HFFc6 (cell line): Measurements from ENCODE around the gene SUGCT. TPM values are rescaled to one million over a fixed set of nuclear protein-coding genes. Genes with fewer than 3 reads are reported as not detected.

ENCODE experiments used
- DNase-seq: peaks from one replicate; pipeline ENCODE4 v3.0.0-alpha.2; 2018
- H3K27ac Mint-ChIP-seq: 2 replicates; pipeline ENCODE4 v1.8.0; 2020; ENCODE audit warnings: mild to moderate bottlenecking, mixed read lengths
- H3K27me3 Mint-ChIP-seq: 2 replicates; pipeline ENCODE4 v1.8.0; 2021; ENCODE audit warnings: mild to moderate bottlenecking, moderate library complexity, mixed read lengths; ENCODE audit not compliant: insufficient read depth
- H3K36me3 Mint-ChIP-seq: 2 replicates; pipeline ENCODE4 v1.8.0; 2021; ENCODE audit warnings: low read depth, mixed read lengths
- H3K4me1 Mint-ChIP-seq: 2 replicates; pipeline ENCODE4 v1.8.0; 2020; ENCODE audit warnings: low read depth, mixed read lengths
- H3K4me3 Mint-ChIP-seq: 2 replicates; pipeline ENCODE4 v1.8.0; 2020; ENCODE audit warnings: mild to moderate bottlenecking, moderate library complexity, mixed read lengths
- H3K9me3 Mint-ChIP-seq: 2 replicates; pipeline ENCODE4 v1.8.0; 2020; ENCODE audit warnings: mild to moderate bottlenecking, mixed read lengths
- CTCF ChIP-seq: fragments of 200-600 bp; sonication (generic); IDR thresholded peaks from 2 replicates; pipeline ENCODE4 v1.5.0; 2021; ENCODE audit warnings: antibody characterized with exemption, mild to moderate bottlenecking
- total RNA-seq, 6 experiments: library from RNA; stranded (reverse); fragmentation: NEBNext Ultra II Directional; extraction: Animal tissue kit (Norgen Biotek cat#: 25700); gene quantifications; 2 replicates in 1 of 6; 3 replicates in 5 of 6; pipeline ENCODE4 v1.2.3, GENCODE V29; 2021

Gene SUGCT
- total RNA-seq, 6 experiments from 2014 or later = 12.9 to 20.1 (median 17.1) TPM

- Mint-ChIP-seq H3K4me1 (no peaks in the 10 kb centered on the region), H3K36me3 (no peaks in the 10 kb centered on the region), H3K9me3 (no peaks in the 10 kb centered on the region), H3K27ac (no peak overlapping the region), H3K27me3 (no peaks in the 10 kb centered on the region), H3K4me3 (no peak overlapping the region)
- no peak for TF ChIP-seq CTCF
- DNase-seq = no peak
Observed at GRCh38 chr7:40634118-40634517, 499.3 kb downstream of the SUGCT start.

GRCh38 chr7:40638545-40639320 is 503.9 kb downstream of the SUGCT start:
- no peaks in the 10 kb centered on the region for H3K9me3 Mint-ChIP-seq
- H3K27ac Mint-ChIP-seq = no peak overlapping the region
- no peaks in the 10 kb centered on the region for H3K27me3 Mint-ChIP-seq
- DNase-seq = no peak
- no peak for TF ChIP-seq CTCF
- no peak overlapping the region for H3K4me3 Mint-ChIP-seq
- no peaks in the 10 kb centered on the region for H3K36me3 Mint-ChIP-seq
- no peaks in the 10 kb centered on the region for H3K4me1 Mint-ChIP-seq

GRCh38 chr7:40640566-40640965 is 505.8 kb downstream of the SUGCT start:
- Mint-ChIP-seq H3K36me3 (no peaks in the 10 kb centered on the region), H3K27me3 (peaks cover 3% of the 10 kb centered on the region)
- no peak for DNase-seq

GRCh38 chr7:40641701-40642100 is 506.9 kb downstream of the SUGCT start:
- peaks cover 3% of the 10 kb centered on the region for H3K27me3 Mint-ChIP-seq
- no peaks in the 10 kb centered on the region for H3K36me3 Mint-ChIP-seq
- no peak for TF ChIP-seq CTCF
- no peak overlapping the region for H3K27ac Mint-ChIP-seq
- H3K9me3 Mint-ChIP-seq = no peaks in the 10 kb centered on the region
- no peak for DNase-seq
- H3K4me1 Mint-ChIP-seq = peaks cover 4% of the 10 kb centered on the region; the same call in 1 of the 2 replicates
- H3K4me3 Mint-ChIP-seq = no peak overlapping the region

More at GRCh38 chr7:40640566-40640965, 505.8 kb downstream of the SUGCT start:
- Mint-ChIP-seq H3K27ac (no peak overlapping the region), H3K9me3 (no peaks in the 10 kb centered on the region), H3K4me1 (no peaks in the 10 kb centered on the region), H3K4me3 (no peak overlapping the region)
- TF ChIP-seq CTCF = no peak

- H3K4me1 Mint-ChIP-seq = peaks cover 8% of the 10 kb centered on the region; the same call in 1 of the 2 replicates
- no peak overlapping the region for H3K27ac Mint-ChIP-seq
- H3K4me3 Mint-ChIP-seq = no peak overlapping the region
- TF ChIP-seq CTCF = no peak
- no peaks in the 10 kb centered on the region for H3K36me3 Mint-ChIP-seq
- DNase-seq = no peak
- no peaks in the 10 kb centered on the region for H3K9me3 Mint-ChIP-seq
- peaks cover 3% of the 10 kb centered on the region for H3K27me3 Mint-ChIP-seq
Observed at GRCh38 chr7:40643664-40644063, 508.9 kb downstream of the SUGCT start.
